K562 (cell line): ENCODE data around the gene ITPR3. TPM values are rescaled to one million over a fixed set of nuclear protein-coding genes. Genes with fewer than 3 reads are reported as not detected.

Experiments
- FOXA1 ChIP-seq: fragments of 450-650 bp; IDR thresholded peaks from 2 replicates; pipeline ENCODE4 v1.6.1; 2016; ENCODE audit warnings: mild to moderate bottlenecking, borderline replicate concordance
- FOXM1 ChIP-seq, 2 experiments: fragments of 450-650 bp in 1 of 2; sonication (generic) in 1 of 2; formaldehyde crosslinking in 1 of 2; IDR thresholded peaks; 2 replicates each; pipeline versions ENCODE4 v1.6.1 to v1.9.0; 2017 to 2022; ENCODE audit warnings: low read depth in 2 of 2, mild to moderate bottlenecking in 2 of 2, missing genetic modification reagents in 1 of 2, moderate library complexity in 1 of 2
- HDGF ChIP-seq: fragments of 450-650 bp; IDR thresholded peaks from 2 replicates; pipeline ENCODE4 v1.6.1; 2016
- HNRNPH1 ChIP-seq: fragments of 200-400 bp; formaldehyde crosslinking; optimal IDR thresholded peaks from 2 replicates; pipeline ENCODE3; 2017; ENCODE audit warnings: low read depth, mild to moderate bottlenecking, low read length, moderate library complexity
- MYBL2 ChIP-seq, 2 experiments: fragments of 450-650 bp in 1 of 2; sonication (generic) in 1 of 2; formaldehyde crosslinking in 1 of 2; IDR thresholded peaks; 2 replicates each; pipeline versions ENCODE4 v1.6.1 to v1.8.1; 2017 to 2022; ENCODE audit warnings: borderline replicate concordance in 1 of 2, inconsistent platforms in 1 of 2, low read depth in 1 of 2, mild to moderate bottlenecking in 1 of 2, missing genetic modification reagents in 1 of 2, moderate library complexity in 1 of 2
- NR2C1 ChIP-seq, 2 experiments: fragments of 450-650 bp; IDR thresholded peaks; 2 replicates each; pipeline ENCODE4 v1.6.1; 2017; ENCODE audit warnings: mild to moderate bottlenecking in 2 of 2, antibody characterized with exemption in 1 of 2, inconsistent platforms in 1 of 2, missing compliant biosample characterization in 1 of 2, missing genetic modification characterization in 1 of 2
- NR2C2 ChIP-seq, 2 experiments: fragments of 200-800 bp in 1 of 2; sonication (Bioruptor generic) in 1 of 2; sonication (generic) in 1 of 2; formaldehyde crosslinking in 1 of 2; IDR thresholded peaks; 2 replicates each; pipeline versions ENCODE4 v1.6.1 to v1.8.0; 2016 to 2022; ENCODE audit warnings: mild to moderate bottlenecking in 1 of 2, missing compliant biosample characterization in 1 of 2, missing genetic modification characterization in 1 of 2, missing genetic modification reagents in 1 of 2
- PCBP1 ChIP-seq: fragments of 200-400 bp; formaldehyde crosslinking; IDR thresholded peaks from 2 replicates; pipeline ENCODE4 v1.6.1; 2018; ENCODE audit warnings: mild to moderate bottlenecking, low read depth, low read length; ENCODE audit not compliant: poor library complexity, severe bottlenecking
- XRCC5 ChIP-seq: fragments of 200-400 bp; formaldehyde crosslinking; IDR thresholded peaks from 2 replicates; pipeline ENCODE4 v1.6.1; 2017; ENCODE audit warnings: low read depth, mild to moderate bottlenecking, low read length
- ZNF224 ChIP-seq: sonication (generic); formaldehyde crosslinking; IDR thresholded peaks from 2 replicates; pipeline ENCODE4 v1.8.0; 2022; ENCODE audit warnings: mild to moderate bottlenecking, missing genetic modification reagents
- ZNF316 ChIP-seq: fragments of 450-650 bp; IDR thresholded peaks from 2 replicates; pipeline ENCODE4 v1.6.1; 2016
- polyA plus RNA-seq, 8 experiments: library from polyadenylated mRNA; depleted of rRNA in 4 of 8; stranded (reverse) in 5 of 8; unstranded in 3 of 8; fragments of >200 nt; fragmentation: Nextera tagmentation in 2 of 8; fragmentation: Illumina TruSeq in 1 of 8; extraction: Ambion mirVana in 2 of 8; extraction: Trizol in 1 of 8; gene quantifications; 2 replicates each; pipeline versions ENCODE4 v1.2.1 to v1.2.3, GENCODE V29; 2011 to 2014; ENCODE audit warnings: inconsistent platforms in 1 of 8, missing spikeins in 1 of 8
- total RNA-seq, 7 experiments: library from RNA; depleted of rRNA in 6 of 7; stranded (reverse); fragments of >200 nt in 6 of 7; fragmentation: Illumina TruSeq in 2 of 7; extraction: Trizol in 2 of 7; gene quantifications; 2 replicates each; pipeline versions ENCODE4 v1.2.1 to v1.2.3, GENCODE V29; 2011 to 2021; ENCODE audit warnings: low replicate concordance in 1 of 7
- TF ChIP-seq, protein P1 (sequence below): fragments of 250-450 bp; sonication (Bioruptor Pico); IDR thresholded peaks from 2 replicates; pipeline ENCODE4 v1.8.0; 2022; ENCODE audit warnings: moderate library complexity, mild to moderate bottlenecking, inconsistent platforms
- TF ChIP-seq, protein P2 (sequence below): fragments of 200-600 bp; sonication (generic); IDR thresholded peaks from one replicate; pipeline ENCODE4 v1.6.1; 2012; ENCODE audit warnings: mild to moderate bottlenecking, low read depth, low read length, inconsistent platforms

Gene ITPR3
- total and polyA plus RNA-seq, 9 of the 15 experiments (the other 6 are each of a cell fraction or from before 2014, with no cell fraction given) = 0.39 to 35.7 (median 13.2) TPM

DNA sequence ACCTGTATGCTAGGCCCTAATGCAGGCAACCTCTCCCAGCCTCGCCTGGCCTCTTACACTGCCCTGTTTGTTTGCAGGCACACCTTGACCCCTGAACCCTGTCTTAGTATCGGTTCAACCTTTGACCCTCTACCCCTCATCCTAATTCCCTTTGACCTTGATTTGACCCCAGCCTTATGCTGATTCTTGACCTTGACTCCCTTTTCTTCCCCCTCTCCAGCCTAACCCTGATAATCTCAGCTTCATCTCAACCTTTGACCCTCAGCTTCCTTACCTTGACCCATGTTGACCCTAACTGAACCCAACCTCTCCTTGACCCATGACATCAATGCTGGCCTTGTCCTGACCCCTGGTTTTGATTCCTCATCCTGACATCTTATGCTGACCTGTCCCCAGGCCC, 56.6 kb downstream of the ITPR3 start (continued):
- TF ChIP-seq, protein P1, sequence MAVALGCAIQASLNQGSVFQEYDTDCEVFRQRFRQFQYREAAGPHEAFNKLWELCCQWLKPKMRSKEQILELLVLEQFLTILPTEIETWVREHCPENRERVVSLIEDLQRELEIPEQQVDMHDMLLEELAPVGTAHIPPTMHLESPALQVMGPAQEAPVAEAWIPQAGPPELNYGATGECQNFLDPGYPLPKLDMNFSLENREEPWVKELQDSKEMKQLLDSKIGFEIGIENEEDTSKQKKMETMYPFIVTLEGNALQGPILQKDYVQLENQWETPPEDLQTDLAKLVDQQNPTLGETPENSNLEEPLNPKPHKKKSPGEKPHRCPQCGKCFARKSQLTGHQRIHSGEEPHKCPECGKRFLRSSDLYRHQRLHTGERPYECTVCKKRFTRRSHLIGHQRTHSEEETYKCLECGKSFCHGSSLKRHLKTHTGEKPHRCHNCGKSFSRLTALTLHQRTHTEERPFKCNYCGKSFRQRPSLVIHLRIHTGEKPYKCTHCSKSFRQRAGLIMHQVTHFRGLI (CRISPR knock-in tag) = no peak
- TF ChIP-seq HDGF (no peak), HNRNPH1 (no peak), ZNF224 (CRISPR knock-in tag) (no peak), XRCC5 (no peak), NR2C2 (CRISPR knock-in tag; IDR thresholded peaks at IDR 0.05) (peak; percentile 74; the same call in 1 of the 2 replicates), NR2C2 (tag; IDR thresholded peaks at IDR 0.05) (peak; percentile 82; the same call in 1 of the 2 replicates), FOXA1 (no peak), ZNF316 (no peak), NR2C1 (IDR thresholded peaks at IDR 0.05) (peak; percentile 92), NR2C1 (tag; IDR thresholded peaks at IDR 0.05) (peak; percentile 91), FOXM1 (IDR thresholded peaks at IDR 0.05; ENCODE audit: low read depth) (no peak), FOXM1 (CRISPR knock-in tag; IDR thresholded peaks at IDR 0.05; ENCODE audit: low read depth) (no peak), PCBP1 (no peak), MYBL2 (IDR thresholded peaks at IDR 0.05; ENCODE audit: low read depth) (no peak), MYBL2 (CRISPR knock-in tag; IDR thresholded peaks at IDR 0.05; ENCODE audit: borderline replicate concordance) (no peak)
- TF ChIP-seq, protein P2, sequence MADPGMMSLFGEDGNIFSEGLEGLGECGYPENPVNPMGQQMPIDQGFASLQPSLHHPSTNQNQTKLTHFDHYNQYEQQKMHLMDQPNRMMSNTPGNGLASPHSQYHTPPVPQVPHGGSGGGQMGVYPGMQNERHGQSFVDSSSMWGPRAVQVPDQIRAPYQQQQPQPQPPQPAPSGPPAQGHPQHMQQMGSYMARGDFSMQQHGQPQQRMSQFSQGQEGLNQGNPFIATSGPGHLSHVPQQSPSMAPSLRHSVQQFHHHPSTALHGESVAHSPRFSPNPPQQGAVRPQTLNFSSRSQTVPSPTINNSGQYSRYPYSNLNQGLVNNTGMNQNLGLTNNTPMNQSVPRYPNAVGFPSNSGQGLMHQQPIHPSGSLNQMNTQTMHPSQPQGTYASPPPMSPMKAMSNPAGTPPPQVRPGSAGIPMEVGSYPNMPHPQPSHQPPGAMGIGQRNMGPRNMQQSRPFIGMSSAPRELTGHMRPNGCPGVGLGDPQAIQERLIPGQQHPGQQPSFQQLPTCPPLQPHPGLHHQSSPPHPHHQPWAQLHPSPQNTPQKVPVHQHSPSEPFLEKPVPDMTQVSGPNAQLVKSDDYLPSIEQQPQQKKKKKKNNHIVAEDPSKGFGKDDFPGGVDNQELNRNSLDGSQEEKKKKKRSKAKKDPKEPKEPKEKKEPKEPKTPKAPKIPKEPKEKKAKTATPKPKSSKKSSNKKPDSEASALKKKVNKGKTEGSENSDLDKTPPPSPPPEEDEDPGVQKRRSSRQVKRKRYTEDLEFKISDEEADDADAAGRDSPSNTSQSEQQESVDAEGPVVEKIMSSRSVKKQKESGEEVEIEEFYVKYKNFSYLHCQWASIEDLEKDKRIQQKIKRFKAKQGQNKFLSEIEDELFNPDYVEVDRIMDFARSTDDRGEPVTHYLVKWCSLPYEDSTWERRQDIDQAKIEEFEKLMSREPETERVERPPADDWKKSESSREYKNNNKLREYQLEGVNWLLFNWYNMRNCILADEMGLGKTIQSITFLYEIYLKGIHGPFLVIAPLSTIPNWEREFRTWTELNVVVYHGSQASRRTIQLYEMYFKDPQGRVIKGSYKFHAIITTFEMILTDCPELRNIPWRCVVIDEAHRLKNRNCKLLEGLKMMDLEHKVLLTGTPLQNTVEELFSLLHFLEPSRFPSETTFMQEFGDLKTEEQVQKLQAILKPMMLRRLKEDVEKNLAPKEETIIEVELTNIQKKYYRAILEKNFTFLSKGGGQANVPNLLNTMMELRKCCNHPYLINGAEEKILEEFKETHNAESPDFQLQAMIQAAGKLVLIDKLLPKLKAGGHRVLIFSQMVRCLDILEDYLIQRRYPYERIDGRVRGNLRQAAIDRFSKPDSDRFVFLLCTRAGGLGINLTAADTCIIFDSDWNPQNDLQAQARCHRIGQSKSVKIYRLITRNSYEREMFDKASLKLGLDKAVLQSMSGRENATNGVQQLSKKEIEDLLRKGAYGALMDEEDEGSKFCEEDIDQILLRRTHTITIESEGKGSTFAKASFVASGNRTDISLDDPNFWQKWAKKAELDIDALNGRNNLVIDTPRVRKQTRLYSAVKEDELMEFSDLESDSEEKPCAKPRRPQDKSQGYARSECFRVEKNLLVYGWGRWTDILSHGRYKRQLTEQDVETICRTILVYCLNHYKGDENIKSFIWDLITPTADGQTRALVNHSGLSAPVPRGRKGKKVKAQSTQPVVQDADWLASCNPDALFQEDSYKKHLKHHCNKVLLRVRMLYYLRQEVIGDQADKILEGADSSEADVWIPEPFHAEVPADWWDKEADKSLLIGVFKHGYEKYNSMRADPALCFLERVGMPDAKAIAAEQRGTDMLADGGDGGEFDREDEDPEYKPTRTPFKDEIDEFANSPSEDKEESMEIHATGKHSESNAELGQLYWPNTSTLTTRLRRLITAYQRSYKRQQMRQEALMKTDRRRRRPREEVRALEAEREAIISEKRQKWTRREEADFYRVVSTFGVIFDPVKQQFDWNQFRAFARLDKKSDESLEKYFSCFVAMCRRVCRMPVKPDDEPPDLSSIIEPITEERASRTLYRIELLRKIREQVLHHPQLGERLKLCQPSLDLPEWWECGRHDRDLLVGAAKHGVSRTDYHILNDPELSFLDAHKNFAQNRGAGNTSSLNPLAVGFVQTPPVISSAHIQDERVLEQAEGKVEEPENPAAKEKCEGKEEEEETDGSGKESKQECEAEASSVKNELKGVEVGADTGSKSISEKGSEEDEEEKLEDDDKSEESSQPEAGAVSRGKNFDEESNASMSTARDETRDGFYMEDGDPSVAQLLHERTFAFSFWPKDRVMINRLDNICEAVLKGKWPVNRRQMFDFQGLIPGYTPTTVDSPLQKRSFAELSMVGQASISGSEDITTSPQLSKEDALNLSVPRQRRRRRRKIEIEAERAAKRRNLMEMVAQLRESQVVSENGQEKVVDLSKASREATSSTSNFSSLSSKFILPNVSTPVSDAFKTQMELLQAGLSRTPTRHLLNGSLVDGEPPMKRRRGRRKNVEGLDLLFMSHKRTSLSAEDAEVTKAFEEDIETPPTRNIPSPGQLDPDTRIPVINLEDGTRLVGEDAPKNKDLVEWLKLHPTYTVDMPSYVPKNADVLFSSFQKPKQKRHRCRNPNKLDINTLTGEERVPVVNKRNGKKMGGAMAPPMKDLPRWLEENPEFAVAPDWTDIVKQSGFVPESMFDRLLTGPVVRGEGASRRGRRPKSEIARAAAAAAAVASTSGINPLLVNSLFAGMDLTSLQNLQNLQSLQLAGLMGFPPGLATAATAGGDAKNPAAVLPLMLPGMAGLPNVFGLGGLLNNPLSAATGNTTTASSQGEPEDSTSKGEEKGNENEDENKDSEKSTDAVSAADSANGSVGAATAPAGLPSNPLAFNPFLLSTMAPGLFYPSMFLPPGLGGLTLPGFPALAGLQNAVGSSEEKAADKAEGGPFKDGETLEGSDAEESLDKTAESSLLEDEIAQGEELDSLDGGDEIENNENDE = no peak
